Neuronal stem cell (in vitro differentiated cells): ENCODE results near the gene SP110.

Source experiments
- DNase-seq: peaks from one replicate; pipeline ENCODE4 v3.0.0-alpha.2; 2013; ENCODE audit warnings: low spot score
- H2AFZ ChIP-seq: one replicate; pipeline ENCODE4 v1.6.1; 2013; ENCODE audit warnings: mild to moderate bottlenecking, low read length, inconsistent platforms
- H2AK5ac ChIP-seq: 2 replicates; pipeline ENCODE4 v1.6.1; 2013; ENCODE audit warnings: low read depth, mild to moderate bottlenecking, inconsistent platforms, low read length, moderate library complexity, mixed read lengths
- H2BK120ac ChIP-seq: 2 replicates; pipeline ENCODE4 v1.6.1; 2013; ENCODE audit warnings: low read depth, mild to moderate bottlenecking, inconsistent platforms, low read length, moderate library complexity, mixed read lengths
- H2BK12ac ChIP-seq: one replicate; pipeline ENCODE4 v1.6.1; 2013; ENCODE audit warnings: low read length, inconsistent platforms
- H2BK15ac ChIP-seq: 2 replicates; pipeline ENCODE4 v1.6.1; 2013; ENCODE audit warnings: mild to moderate bottlenecking, low read length, inconsistent platforms, mixed read lengths
- H2BK5ac ChIP-seq: one replicate; pipeline ENCODE4 v1.6.1; 2013; ENCODE audit warnings: inconsistent platforms, mild to moderate bottlenecking, low read length, moderate library complexity
- H3K14ac ChIP-seq: one replicate; pipeline ENCODE4 v1.6.1; 2013; ENCODE audit warnings: low read length, inconsistent platforms
- H3K18ac ChIP-seq: 2 replicates; pipeline ENCODE4 v1.6.1; 2013; ENCODE audit warnings: low read length, inconsistent platforms
- H3K23ac ChIP-seq: 2 replicates; pipeline ENCODE4 v1.6.1; 2013; ENCODE audit warnings: low read depth, mild to moderate bottlenecking, mixed read lengths, low read length, inconsistent platforms; ENCODE audit not compliant: poor library complexity
- H3K27ac ChIP-seq: replicated peaks from 3 replicates; pipeline ENCODE4 v1.5.1; 2013; ENCODE audit warnings: low read length, inconsistent platforms
- H3K27me3 ChIP-seq, 3 experiments: 2 replicates each; pipeline ENCODE4 v1.6.1; 2013; ENCODE audit warnings: low read length in 3 of 3, mild to moderate bottlenecking in 2 of 3, inconsistent platforms in 1 of 3, low read depth in 1 of 3, mixed read lengths in 1 of 3, moderate library complexity in 1 of 3; ENCODE audit not compliant: control insufficient read depth in 3 of 3, insufficient read depth in 3 of 3
- H3K36me3 ChIP-seq, 2 donors: replicated peaks in 1 of 2; 2 replicates each; pipeline ENCODE4 v1.6.1; 2013; ENCODE audit warnings: low read length in 2 of 2; ENCODE audit not compliant: control insufficient read depth in 2 of 2, insufficient read depth in 2 of 2
- H3K4ac ChIP-seq: 2 replicates; pipeline ENCODE4 v1.6.1; 2013; ENCODE audit warnings: inconsistent platforms, mild to moderate bottlenecking, low read length, moderate library complexity
- H3K4me1 ChIP-seq, 2 donors: 1 replicate in 1 of 2; 2 replicates in 1 of 2; pipeline ENCODE4 v1.6.1; 2013; ENCODE audit warnings: low read length in 2 of 2, low read depth in 1 of 2; ENCODE audit not compliant: control insufficient read depth in 2 of 2, insufficient read depth in 1 of 2
- H3K4me2 ChIP-seq: one replicate; pipeline ENCODE4 v1.6.1; 2013; ENCODE audit warnings: mild to moderate bottlenecking, low read length, inconsistent platforms; ENCODE audit not compliant: insufficient read depth, poor library complexity, severe bottlenecking
- H3K4me3 ChIP-seq, 2 donors: 2 replicates each; pipeline ENCODE4 v1.5.1; 2013; ENCODE audit warnings: low read length in 2 of 2, mild to moderate bottlenecking in 2 of 2, inconsistent platforms in 1 of 2, moderate library complexity in 1 of 2
- H3K79me1 ChIP-seq: one replicate; pipeline ENCODE4 v1.6.1; 2013; ENCODE audit warnings: low read depth, mild to moderate bottlenecking, inconsistent platforms, low read length, moderate library complexity
- H3K9ac ChIP-seq: one replicate; pipeline ENCODE4 v1.6.1; 2013; ENCODE audit warnings: mild to moderate bottlenecking, low read depth, low read length, inconsistent platforms; ENCODE audit not compliant: poor library complexity
- H3K9me3 ChIP-seq, 2 donors: replicated peaks in 1 of 2; 2 replicates each; pipeline versions ENCODE3 to v1.6.1; 2013; ENCODE audit warnings: low read length in 2 of 2, mild to moderate bottlenecking in 2 of 2, inconsistent platforms in 1 of 2, low read depth in 1 of 2, mixed read lengths in 1 of 2, moderate library complexity in 1 of 2; ENCODE audit not compliant: control insufficient read depth in 2 of 2, insufficient read depth in 1 of 2
- H4K8ac ChIP-seq: one replicate; pipeline ENCODE4 v1.6.1; 2013; ENCODE audit warnings: low read depth, mild to moderate bottlenecking, inconsistent platforms, low read length, moderate library complexity
- H4K91ac ChIP-seq: one replicate; pipeline ENCODE4 v1.6.1; 2013; ENCODE audit warnings: low read length, low read depth, mild to moderate bottlenecking, inconsistent platforms; ENCODE audit not compliant: poor library complexity
- WGBS, 2 donors: extraction: QIAGEN DNeasy Blood & Tissue Kit; methylation state at CpG; one replicate each; pipeline ENCODE4 v1.1.7; 2013; ENCODE audit warnings: missing lambda C conversion rate in 2 of 2, mixed read lengths in 1 of 2; ENCODE audit not compliant: insufficient read length in 2 of 2, insufficient replicate concordance in 1 of 2; ENCODE audit errors: extremely low coverage in 2 of 2; 5-methylcytosine and 5-hydroxymethylcytosine counted together

The SP110 gene

GRCh38 chr2:230244211-230244610 is 24.4 kb upstream of the SP110 start:
- Histone ChIP-seq H3K4me2 (no peak overlapping the region), H2AFZ (no peak overlapping the region), H3K9me3 (no peaks in the 10 kb centered on the region)

GRCh38 chr2:230234845-230235244 is 15.1 kb upstream of the SP110 start:
- H3K79me1 ChIP-seq, result no peaks in the 10 kb centered on the region
- no peak overlapping the region for H3K4me2 ChIP-seq
- no peak overlapping the region for H3K14ac ChIP-seq
- H3K4me3 ChIP-seq, result no peak overlapping the region
- H2AK5ac ChIP-seq, result no peak overlapping the region
- no CpG with 5 or more reads among the region's 3 CpGs for WGBS, 2 donors
- H2BK12ac ChIP-seq, result no peak overlapping the region
- H3K18ac ChIP-seq, result no peak overlapping the region
- H3K4me1 ChIP-seq, result no peaks in the 10 kb centered on the region
- H3K4ac ChIP-seq, result no peak overlapping the region
- no peak overlapping the region for H3K27ac ChIP-seq
- no peak overlapping the region for H4K91ac ChIP-seq
- H2BK5ac ChIP-seq, result no peak overlapping the region
- no peak overlapping the region for H2BK15ac ChIP-seq
- H4K8ac ChIP-seq, result no peak overlapping the region
- no peaks in the 10 kb centered on the region for H3K36me3 ChIP-seq
- H2AFZ ChIP-seq, result no peak overlapping the region
- H3K27me3 ChIP-seq, result peaks cover 0 to 3% (median 0%) of the 10 kb centered on the region in 3 experiments
- peaks cover 0 to 2% of the 10 kb centered on the region in 2 donors for H3K9me3 ChIP-seq
- H2BK120ac ChIP-seq, result no peak overlapping the region
- no peak overlapping the region for H3K23ac ChIP-seq
- no peak overlapping the region for H3K9ac ChIP-seq
- DNase-seq, result no peak

More at GRCh38 chr2:230244211-230244610, 24.4 kb upstream of the SP110 start:
- no peak overlapping the region for H3K4me3 ChIP-seq
- H2BK5ac ChIP-seq, result no peak overlapping the region
- H2BK15ac ChIP-seq, result no peak overlapping the region
- no peak overlapping the region for H3K14ac ChIP-seq
- H3K36me3 ChIP-seq, result no peaks in the 10 kb centered on the region
- no peaks in the 10 kb centered on the region for H3K4me1 ChIP-seq
- H2BK120ac ChIP-seq, result no peak overlapping the region
- no CpG with 5 or more reads among the region's 2 CpGs for WGBS, 2 donors
- no peak overlapping the region for H2AK5ac ChIP-seq
- no peak overlapping the region for H2BK12ac ChIP-seq
- H4K91ac ChIP-seq, result no peak overlapping the region
- H3K27me3 ChIP-seq, result peaks cover 0 to 9% (median 0%) of the 10 kb centered on the region in 3 experiments
- no peak overlapping the region for H3K23ac ChIP-seq
- no peaks in the 10 kb centered on the region for H3K79me1 ChIP-seq
- H4K8ac ChIP-seq, result no peak overlapping the region
- no peak for DNase-seq
- no peak overlapping the region for H3K9ac ChIP-seq
- no peak overlapping the region for H3K4ac ChIP-seq
- H3K18ac ChIP-seq, result no peak overlapping the region
- no peak overlapping the region for H3K27ac ChIP-seq

- no peaks in the 10 kb centered on the region for H3K4me1 ChIP-seq
- H4K91ac ChIP-seq, result no peak overlapping the region
- H3K4ac ChIP-seq, result no peak overlapping the region
- no peaks in the 10 kb centered on the region for H3K36me3 ChIP-seq
- H4K8ac ChIP-seq, result no peak overlapping the region
- no peak for DNase-seq
- H2BK120ac ChIP-seq, result no peak overlapping the region
- H3K9ac ChIP-seq, result no peak overlapping the region
- H2BK5ac ChIP-seq, result no peak overlapping the region
- no peak overlapping the region for H3K23ac ChIP-seq
- no peak overlapping the region for H3K18ac ChIP-seq
- H2BK12ac ChIP-seq, result no peak overlapping the region
- no peak overlapping the region for H3K4me2 ChIP-seq
- H2AK5ac ChIP-seq, result no peak overlapping the region
- H3K9me3 ChIP-seq, result peaks cover 0 to 2% of the 10 kb centered on the region in 2 donors
- no peak overlapping the region for H2AFZ ChIP-seq
- no peak overlapping the region for H3K27ac ChIP-seq
- H3K27me3 ChIP-seq, result peaks cover 0 to 3% (median 0%) of the 10 kb centered on the region in 3 experiments
- no peaks in the 10 kb centered on the region for H3K79me1 ChIP-seq
- H3K4me3 ChIP-seq, result no peak overlapping the region
- no peak overlapping the region for H3K14ac ChIP-seq
- H2BK15ac ChIP-seq, result no peak overlapping the region
- WGBS, 2 donors, result no CpG with 5 or more reads among the region's 3 CpGs
These were observed 14.4 kb upstream of the SP110 start for GRCh38 chr2:230234122-230234722.

DNA sequence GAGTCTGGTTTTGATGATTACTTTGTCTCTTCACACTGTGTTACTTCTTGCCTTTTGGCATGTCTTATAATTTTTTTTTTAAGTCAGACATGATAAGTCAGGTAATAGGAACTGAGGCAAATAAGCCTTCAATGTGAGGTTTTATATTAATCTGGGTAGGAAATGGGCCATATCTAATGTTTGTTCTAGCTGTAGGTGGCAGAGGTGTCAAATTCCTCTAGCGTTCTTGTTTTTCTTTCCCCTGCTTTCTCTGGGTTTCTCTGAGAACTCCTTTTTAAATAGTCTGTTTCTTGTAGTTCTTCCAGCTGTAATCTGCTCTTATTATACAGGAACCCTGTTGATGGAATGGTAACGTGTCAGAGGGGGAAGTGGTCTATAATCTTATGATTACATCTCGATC is 11.5 kb upstream of the SP110 start:
- H3K4me3 ChIP-seq, result no peak overlapping the region
- no peak overlapping the region for H2BK120ac ChIP-seq
- no peak overlapping the region for H3K27ac ChIP-seq
- no peak overlapping the region for H2BK5ac ChIP-seq
- H3K27me3 ChIP-seq, result no peaks in the 10 kb centered on the region
- peaks cover 0 to 2% of the 10 kb centered on the region in 2 donors for H3K9me3 ChIP-seq
- H3K36me3 ChIP-seq, result no peaks in the 10 kb centered on the region
- no peak overlapping the region for H3K4me2 ChIP-seq
- H2BK15ac ChIP-seq, result no peak overlapping the region
- H3K23ac ChIP-seq, result no peak overlapping the region
- H3K9ac ChIP-seq, result no peak overlapping the region
- H3K14ac ChIP-seq, result no peak overlapping the region
- H3K4me1 ChIP-seq, result no peaks in the 10 kb centered on the region
- no peak overlapping the region for H4K8ac ChIP-seq
- no peak overlapping the region for H3K4ac ChIP-seq
- H3K79me1 ChIP-seq, result no peaks in the 10 kb centered on the region
- H3K18ac ChIP-seq, result no peak overlapping the region
- no peak overlapping the region for H2AK5ac ChIP-seq
- no CpG with 5 or more reads among the region's 3 CpGs for WGBS, 2 donors
- no peak overlapping the region for H2AFZ ChIP-seq
- no peak overlapping the region for H4K91ac ChIP-seq
- no peak overlapping the region for H2BK12ac ChIP-seq
- DNase-seq, result no peak
